Glomerular visceral epithelial cell (primary cell): ENCODE results near the gene ADAMTS13.

Experiments
- DNase-seq: peaks from one replicate; pipeline ENCODE4 v3.0.0-alpha.2; 2016; ENCODE audit errors: extremely low spot score

The ADAMTS13 gene

GRCh38 chr9:133490865-133491655 lies 68.9 kb downstream of the ADAMTS13 start:
- DNase-seq, result no peak

- no peak for DNase-seq
These were observed 69.4 kb downstream of the ADAMTS13 start for GRCh38 chr9:133491656-133491925.

- no peak for DNase-seq
These were observed 70.2 kb downstream of the ADAMTS13 start for GRCh38 chr9:133492061-133493021.

GRCh38 chr9:133493428-133493827 lies 71.3 kb downstream of the ADAMTS13 start:
- DNase-seq, result no peak

GRCh38 chr9:133493845-133494540 lies 71.8 kb downstream of the ADAMTS13 start:
- no peak for DNase-seq

GRCh38 chr9:133494636-133495326 lies 72.6 kb downstream of the ADAMTS13 start:
- no peak for DNase-seq

GRCh38 chr9:133495327-133496293 lies 73.4 kb downstream of the ADAMTS13 start:
- DNase-seq, result no peak

- no peak for DNase-seq
These were observed 75.0 kb downstream of the ADAMTS13 start for GRCh38 chr9:133496861-133497842.

- DNase-seq, result no peak
These were observed 77.1 kb downstream of the ADAMTS13 start for GRCh38 chr9:133499132-133499891.

- DNase-seq, result no peak
These were observed 77.7 kb downstream of the ADAMTS13 start for GRCh38 chr9:133499892-133500270.

- no peak for DNase-seq
These were observed 79.9 kb downstream of the ADAMTS13 start for GRCh38 chr9:133502112-133502511.

GRCh38 chr9:133505186-133505830 lies 83.1 kb downstream of the ADAMTS13 start:
- peak; percentile 29 for DNase-seq

- DNase-seq, result no peak
These were observed 83.9 kb downstream of the ADAMTS13 start for GRCh38 chr9:133505901-133506652.

- peak; percentile 94 for DNase-seq
These were observed 84.5 kb downstream of the ADAMTS13 start for GRCh38 chr9:133506653-133507038.

- DNase-seq, result no peak
These were observed 85.2 kb downstream of the ADAMTS13 start for GRCh38 chr9:133507246-133507965.

GRCh38 chr9:133508046-133508445 lies 85.9 kb downstream of the ADAMTS13 start:
- DNase-seq, result no peak
